ENCODE data around the gene MRPL33. TPM values are rescaled to one million over a fixed set of nuclear protein-coding genes. Genes with fewer than 3 reads are reported as not detected.

MRPL33 gene
- 59.7 and 63.3 TPM in 2 replicates for total RNA-seq
- long read RNA-seq, transcript MRPL33-202 (3 exons, 404 nt): major isoform, 10 of 27 reads
- long read RNA-seq, partial matches to known transcripts: 1 of 27 reads
- long read RNA-seq, other reads (novel, unspliced or antisense): 12 of 27 reads

DNA sequence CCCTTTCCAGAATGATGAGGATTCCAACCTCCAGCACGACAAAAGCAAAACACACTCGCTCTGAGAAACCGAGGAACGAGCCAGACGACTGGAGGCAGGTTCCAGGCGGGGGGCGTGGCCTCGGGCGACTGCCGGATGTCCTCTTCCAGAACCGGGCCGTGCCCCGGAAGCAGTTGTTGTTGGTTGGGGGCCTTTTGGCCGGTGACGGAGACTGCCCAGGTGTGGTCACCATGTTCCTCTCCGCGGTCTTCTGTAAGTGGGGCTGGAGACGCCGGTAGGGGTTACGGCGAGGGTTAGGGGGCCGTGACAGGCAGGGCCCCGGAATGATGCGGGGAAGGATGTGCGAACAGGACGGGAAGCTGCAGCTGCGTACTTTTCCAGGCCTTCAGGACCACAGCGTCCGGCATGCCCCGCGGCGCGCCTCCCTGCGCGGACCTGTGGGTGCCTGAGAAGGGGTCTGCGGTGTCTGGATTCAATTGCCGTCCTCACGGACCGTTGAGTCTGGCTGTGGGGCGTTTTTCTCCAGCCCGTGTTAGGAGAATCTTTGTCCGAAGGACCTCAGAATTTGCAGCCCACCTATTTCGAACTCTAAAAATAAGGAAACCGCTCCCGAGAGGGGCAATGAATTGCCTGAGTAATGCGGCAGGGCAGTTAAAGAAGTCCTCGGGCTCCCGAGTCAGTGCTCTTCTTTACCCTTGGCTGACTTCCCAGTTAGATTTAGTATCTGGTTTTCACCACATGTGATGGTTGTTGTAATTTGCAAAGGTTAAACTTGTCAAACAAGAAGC is at the start of gene MRPL33:
Gene MRPL33, plus strand, starts transcription at position 172 of the 788 bp plus-strand sequence. Its CDS starts 59 bp downstream, at position 231.
- Mint-ChIP-seq H3K36me3 (ENCODE audit: insufficient read depth) (peaks cover 9% of the 10 kb centered on the region), H3K4me1 (ENCODE audit: low read depth) (peaks cover 22% of the 10 kb centered on the region), H3K9me3 (ENCODE audit: low read depth) (no peaks in the 10 kb centered on the region), H3K27me3 (no peaks in the 10 kb centered on the region), H3K4me3 (ENCODE audit: low read depth) (peak within 1 kb of the TSS; percentile 98), H3K27ac (peak within 1 kb of the TSS; percentile 99)
- peak; percentile 84 for DNase-seq (ENCODE audit: low spot score, unreplicated experiment)
- TF ChIP-seq, protein P1, sequence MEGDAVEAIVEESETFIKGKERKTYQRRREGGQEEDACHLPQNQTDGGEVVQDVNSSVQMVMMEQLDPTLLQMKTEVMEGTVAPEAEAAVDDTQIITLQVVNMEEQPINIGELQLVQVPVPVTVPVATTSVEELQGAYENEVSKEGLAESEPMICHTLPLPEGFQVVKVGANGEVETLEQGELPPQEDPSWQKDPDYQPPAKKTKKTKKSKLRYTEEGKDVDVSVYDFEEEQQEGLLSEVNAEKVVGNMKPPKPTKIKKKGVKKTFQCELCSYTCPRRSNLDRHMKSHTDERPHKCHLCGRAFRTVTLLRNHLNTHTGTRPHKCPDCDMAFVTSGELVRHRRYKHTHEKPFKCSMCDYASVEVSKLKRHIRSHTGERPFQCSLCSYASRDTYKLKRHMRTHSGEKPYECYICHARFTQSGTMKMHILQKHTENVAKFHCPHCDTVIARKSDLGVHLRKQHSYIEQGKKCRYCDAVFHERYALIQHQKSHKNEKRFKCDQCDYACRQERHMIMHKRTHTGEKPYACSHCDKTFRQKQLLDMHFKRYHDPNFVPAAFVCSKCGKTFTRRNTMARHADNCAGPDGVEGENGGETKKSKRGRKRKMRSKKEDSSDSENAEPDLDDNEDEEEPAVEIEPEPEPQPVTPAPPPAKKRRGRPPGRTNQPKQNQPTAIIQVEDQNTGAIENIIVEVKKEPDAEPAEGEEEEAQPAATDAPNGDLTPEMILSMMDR (IDR thresholded peaks at IDR 0.05; ENCODE audit: unreplicated experiment): no peak

- Mint-ChIP-seq H3K27ac (no peak overlapping the region), H3K36me3 (ENCODE audit: insufficient read depth) (no peaks in the 10 kb centered on the region), H3K27me3 (peaks cover 10% of the 10 kb centered on the region), H3K4me3 (ENCODE audit: low read depth) (no peak overlapping the region), H3K9me3 (ENCODE audit: low read depth) (no peaks in the 10 kb centered on the region), H3K4me1 (ENCODE audit: low read depth) (peaks cover 3% of the 10 kb centered on the region)
- no peak for DNase-seq (ENCODE audit: low spot score, unreplicated experiment)
- TF ChIP-seq, protein P1 (IDR thresholded peaks at IDR 0.05; ENCODE audit: unreplicated experiment): no peak
These were observed 49.5 kb upstream of the MRPL33 start for GRCh38 chr2:27721884-27722485.

DNA sequence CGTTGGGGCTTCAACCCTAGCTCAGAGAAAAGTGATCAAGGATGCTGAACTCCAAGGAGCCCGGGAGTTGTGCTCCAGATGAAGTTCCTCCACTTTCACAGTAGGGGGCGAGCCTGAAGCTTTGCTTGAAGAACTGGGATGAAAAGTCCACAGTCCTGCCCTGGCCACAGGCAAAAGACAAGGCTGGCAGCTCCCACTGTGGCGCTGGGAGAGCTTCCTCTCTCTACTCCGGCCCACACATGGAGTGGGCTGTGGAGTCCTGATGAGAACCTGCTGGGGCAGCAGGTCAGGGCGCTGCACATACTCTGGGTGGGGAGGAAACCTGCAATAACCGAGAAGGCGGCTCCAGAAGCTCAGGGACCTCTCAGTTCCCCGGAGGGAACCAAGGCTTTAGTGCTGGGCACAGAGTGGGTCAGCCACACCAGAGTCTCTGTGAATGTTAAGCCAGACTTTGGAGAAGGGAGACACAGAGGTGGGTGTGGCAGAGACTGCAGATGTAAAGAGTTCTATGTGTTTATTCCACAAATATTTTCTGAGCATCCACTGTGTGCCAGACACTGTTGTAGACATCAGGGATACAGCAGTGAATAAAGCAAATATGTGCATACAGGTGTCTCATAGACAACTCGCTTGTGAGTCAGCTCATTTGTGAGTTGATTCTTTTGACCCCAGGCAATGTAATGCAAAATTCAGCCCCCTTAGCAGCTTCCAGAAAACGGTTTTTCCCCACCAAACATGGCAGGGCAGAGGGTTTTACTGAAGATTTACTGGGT is 48.0 kb upstream of the MRPL33 start:
- DNase-seq (ENCODE audit: low spot score, unreplicated experiment): peak; percentile 56
- Mint-ChIP-seq H3K36me3 (ENCODE audit: insufficient read depth) (no peaks in the 10 kb centered on the region), H3K9me3 (ENCODE audit: low read depth) (no peaks in the 10 kb centered on the region), H3K4me1 (ENCODE audit: low read depth) (peaks cover 3% of the 10 kb centered on the region), H3K27ac (peak overlapping the region; percentile 65), H3K27me3 (peaks cover 4% of the 10 kb centered on the region), H3K4me3 (ENCODE audit: low read depth) (no peak overlapping the region)
- TF ChIP-seq, protein P1 (IDR thresholded peaks at IDR 0.05; ENCODE audit: unreplicated experiment): peak; percentile 83

- TF ChIP-seq, protein P1 (IDR thresholded peaks at IDR 0.05; ENCODE audit: unreplicated experiment): no peak
- no peak for DNase-seq (ENCODE audit: low spot score, unreplicated experiment)
- Mint-ChIP-seq H3K36me3 (ENCODE audit: insufficient read depth) (no peaks in the 10 kb centered on the region), H3K9me3 (ENCODE audit: low read depth) (no peaks in the 10 kb centered on the region), H3K27me3 (peaks cover 4% of the 10 kb centered on the region), H3K4me1 (ENCODE audit: low read depth) (peaks cover 3% of the 10 kb centered on the region), H3K4me3 (ENCODE audit: low read depth) (no peak overlapping the region), H3K27ac (no peak overlapping the region)
These were observed 47.3 kb upstream of the MRPL33 start for GRCh38 chr2:27724191-27724590.
